DND-41 (cell line): ENCODE results near the gene PAK2.

Source experiments
- ATAC-seq: fragments of 200-7000 bp; cut with Tn5 transposase; 3 replicates; pipeline ENCODE4 v1.9.1; 2021; ENCODE audit warnings: low read depth; ENCODE audit not compliant: insufficient read depth
- DNase-seq: peaks from one replicate; pipeline ENCODE4 v3.0.0-alpha.2; 2020
- H2AFZ ChIP-seq: 2 replicates; pipeline ENCODE4 v1.6.0; 2012; ENCODE audit warnings: low read depth, low read length
- H3K27ac ChIP-seq: 2 replicates; pipeline ENCODE4 v1.5.1; 2012; ENCODE audit warnings: low read length, inconsistent platforms
- H3K27me3 ChIP-seq: fragments of 200-600 bp; sonication (generic); 2 replicates; pipeline ENCODE4 v1.6.0; 2012; ENCODE audit warnings: low read length, mild to moderate bottlenecking, inconsistent platforms; ENCODE audit not compliant: insufficient read depth, poor library complexity
- H3K36me3 ChIP-seq: 2 replicates; pipeline ENCODE4 v1.5.1; 2012; ENCODE audit warnings: low read length, inconsistent platforms; ENCODE audit not compliant: insufficient read depth
- H3K4me1 ChIP-seq: 2 replicates; pipeline ENCODE4 v1.5.1; 2012; ENCODE audit warnings: mild to moderate bottlenecking, low read length; ENCODE audit not compliant: insufficient read depth
- H3K4me2 ChIP-seq: 2 replicates; pipeline ENCODE4 v1.6.0; 2012; ENCODE audit warnings: mild to moderate bottlenecking, moderate library complexity, low read length, inconsistent platforms; ENCODE audit not compliant: insufficient read depth
- H3K4me3 ChIP-seq, 2 experiments: fragments of 200-600 bp in 1 of 2; shearing (Covaris generic) in 1 of 2; 2 replicates each; pipeline ENCODE4 v1.5.1; 2012 to 2016; ENCODE audit warnings: inconsistent platforms in 2 of 2, low read length in 2 of 2, mild to moderate bottlenecking in 2 of 2, low read depth in 1 of 2, moderate library complexity in 1 of 2
- H3K79me2 ChIP-seq: 2 replicates; pipeline ENCODE4 v1.6.0; 2012; ENCODE audit warnings: low read length, inconsistent platforms; ENCODE audit not compliant: insufficient read depth
- H3K9ac ChIP-seq: 2 replicates; pipeline ENCODE4 v1.6.0; 2012; ENCODE audit warnings: low read depth, mild to moderate bottlenecking, inconsistent platforms, low read length, moderate library complexity
- H3K9me3 ChIP-seq: 2 replicates; pipeline ENCODE4 v1.5.1; 2012; ENCODE audit warnings: low read length, moderate library complexity, mild to moderate bottlenecking, inconsistent platforms; ENCODE audit not compliant: insufficient read depth, severe bottlenecking
- H4K20me1 ChIP-seq: 2 replicates; pipeline ENCODE4 v1.6.0; 2012; ENCODE audit warnings: low read length; ENCODE audit not compliant: insufficient read depth
- EZH2 ChIP-seq: IDR thresholded peaks from 3 replicates; pipeline ENCODE4 v1.6.1; 2012; ENCODE audit warnings: borderline replicate concordance, low read depth, mild to moderate bottlenecking, moderate library complexity, low read length, inconsistent platforms; ENCODE audit not compliant: severe bottlenecking
- TF ChIP-seq, protein P1 (sequence below): IDR thresholded peaks from 2 replicates; pipeline ENCODE4 v1.5.1; 2012; ENCODE audit warnings: borderline replicate concordance, low read length, moderate library complexity, mild to moderate bottlenecking; ENCODE audit not compliant: poor library complexity, severe bottlenecking; ENCODE audit errors: extremely low read depth

The PAK2 gene

DNA sequence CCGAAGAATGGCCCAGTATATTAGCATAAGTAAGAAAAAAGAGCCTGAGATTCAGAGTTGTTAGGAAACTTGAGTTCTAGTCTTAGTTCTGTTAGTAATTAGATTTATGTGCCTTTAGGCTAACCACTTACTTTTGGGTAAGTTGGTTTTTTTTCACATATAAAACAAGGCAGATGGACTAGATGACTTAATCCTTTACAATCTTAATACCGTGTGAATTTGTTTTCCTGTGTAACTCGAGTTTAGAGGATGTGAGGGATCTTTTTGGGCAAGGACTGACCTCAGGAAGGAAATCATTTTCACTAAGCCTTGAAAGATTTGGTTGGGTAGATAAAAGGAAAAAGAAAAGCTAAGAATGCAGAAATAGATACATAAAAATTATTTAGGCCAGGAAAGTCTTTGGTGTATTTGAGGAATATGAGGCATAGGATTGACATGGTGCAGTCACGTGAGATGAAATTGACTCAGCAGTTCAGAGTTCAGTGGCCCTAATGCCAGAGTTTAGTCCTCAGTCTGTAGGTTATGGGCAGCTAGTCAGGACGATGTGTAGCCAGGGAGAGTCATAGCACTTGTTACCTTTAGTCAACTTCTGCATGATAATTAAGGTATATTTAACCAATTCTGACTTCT lies 34.6 kb downstream of the PAK2 start:
- ATAC-seq (0 out of 3 replicates have a peak, but pooled peaks have one; percentile 37), DNase-seq (no peak)
- H3K79me2 ChIP-seq, result peaks cover 98% of the 10 kb centered on the region
- no peak overlapping the region for H3K4me3 ChIP-seq
- peaks cover 4% of the 10 kb centered on the region; the same call in 1 of the 2 replicates for H3K4me1 ChIP-seq
- peaks cover 35% of the 10 kb centered on the region for H4K20me1 ChIP-seq
- H3K4me2 ChIP-seq, result no peak overlapping the region
- peaks cover 5% of the 10 kb centered on the region for H3K9me3 ChIP-seq
- no peak overlapping the region for H3K27ac ChIP-seq
- no peaks in the 10 kb centered on the region for H3K27me3 ChIP-seq
- peaks cover 29% of the 10 kb centered on the region for H3K36me3 ChIP-seq
- TF ChIP-seq, protein P1, sequence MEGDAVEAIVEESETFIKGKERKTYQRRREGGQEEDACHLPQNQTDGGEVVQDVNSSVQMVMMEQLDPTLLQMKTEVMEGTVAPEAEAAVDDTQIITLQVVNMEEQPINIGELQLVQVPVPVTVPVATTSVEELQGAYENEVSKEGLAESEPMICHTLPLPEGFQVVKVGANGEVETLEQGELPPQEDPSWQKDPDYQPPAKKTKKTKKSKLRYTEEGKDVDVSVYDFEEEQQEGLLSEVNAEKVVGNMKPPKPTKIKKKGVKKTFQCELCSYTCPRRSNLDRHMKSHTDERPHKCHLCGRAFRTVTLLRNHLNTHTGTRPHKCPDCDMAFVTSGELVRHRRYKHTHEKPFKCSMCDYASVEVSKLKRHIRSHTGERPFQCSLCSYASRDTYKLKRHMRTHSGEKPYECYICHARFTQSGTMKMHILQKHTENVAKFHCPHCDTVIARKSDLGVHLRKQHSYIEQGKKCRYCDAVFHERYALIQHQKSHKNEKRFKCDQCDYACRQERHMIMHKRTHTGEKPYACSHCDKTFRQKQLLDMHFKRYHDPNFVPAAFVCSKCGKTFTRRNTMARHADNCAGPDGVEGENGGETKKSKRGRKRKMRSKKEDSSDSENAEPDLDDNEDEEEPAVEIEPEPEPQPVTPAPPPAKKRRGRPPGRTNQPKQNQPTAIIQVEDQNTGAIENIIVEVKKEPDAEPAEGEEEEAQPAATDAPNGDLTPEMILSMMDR, result no peak
- TF ChIP-seq EZH2, result no peak
- H3K9ac ChIP-seq, result no peak overlapping the region
- no peak overlapping the region for H2AFZ ChIP-seq

DNA sequence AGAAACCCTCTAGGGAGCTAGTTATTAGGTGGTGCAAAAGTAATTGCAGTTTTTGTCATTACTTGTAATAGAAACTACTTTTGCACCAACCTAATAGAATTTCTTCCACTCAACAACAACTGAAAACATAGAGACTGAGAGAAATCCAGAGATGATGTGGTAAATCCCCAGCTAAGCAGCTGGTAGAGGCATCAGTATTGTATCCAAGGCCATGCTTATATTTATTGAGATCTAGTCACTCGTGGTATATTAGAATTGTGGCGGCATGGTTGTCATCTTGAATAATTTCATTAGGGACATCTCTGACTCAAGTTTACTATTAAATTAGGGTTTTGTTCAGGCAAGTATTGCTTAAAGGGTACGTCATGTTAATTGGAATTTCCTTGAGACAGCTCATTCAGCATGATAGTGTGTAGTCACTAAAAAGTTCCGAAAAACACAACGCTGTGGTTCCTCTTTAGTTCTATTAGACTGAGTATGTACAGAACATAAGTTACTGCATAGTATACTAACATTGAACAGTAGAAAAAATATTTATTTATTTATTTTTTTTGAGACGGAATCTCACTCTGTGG lies 35.3 kb downstream of the PAK2 start:
- no peak for ATAC-seq
- Histone ChIP-seq H3K9me3 (peaks cover 11% of the 10 kb centered on the region), H3K36me3 (peaks cover 35% of the 10 kb centered on the region), H3K79me2 (peaks cover 98% of the 10 kb centered on the region), H3K4me1 (peaks cover 4% of the 10 kb centered on the region; the same call in 1 of the 2 replicates), H3K27me3 (no peaks in the 10 kb centered on the region), H4K20me1 (peaks cover 30% of the 10 kb centered on the region), H3K27ac (no peak overlapping the region), H2AFZ (no peak overlapping the region), H3K9ac (no peak overlapping the region), H3K4me2 (no peak overlapping the region), H3K4me3 (no peak overlapping the region)
- DNase-seq, result no peak
- no peak for TF ChIP-seq EZH2
- TF ChIP-seq, protein P1, result no peak

DNA sequence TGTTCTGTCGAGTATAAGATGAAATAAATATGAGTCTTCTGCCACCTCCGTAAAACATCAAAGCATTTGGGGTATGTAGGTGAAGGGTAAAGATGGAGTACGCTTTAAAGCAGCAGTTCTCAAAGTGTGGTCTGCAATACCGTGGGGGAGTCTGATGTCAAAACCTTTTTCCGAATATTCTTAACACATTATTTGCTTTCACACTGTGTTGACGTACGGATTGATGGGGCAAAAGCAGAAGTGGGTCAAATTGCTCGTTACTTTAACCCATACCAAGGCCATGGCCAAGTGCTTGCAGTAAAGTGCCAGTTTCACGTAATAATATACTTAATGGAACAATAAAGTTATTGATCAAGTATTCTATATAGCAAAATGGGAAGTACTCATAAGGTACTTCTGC lies 36.3 kb downstream of the PAK2 start:
- Histone ChIP-seq H3K9me3 (peaks cover 13% of the 10 kb centered on the region), H3K79me2 (peaks cover 97% of the 10 kb centered on the region), H3K27me3 (no peaks in the 10 kb centered on the region), H3K27ac (no peak overlapping the region), H2AFZ (no peak overlapping the region), H4K20me1 (peaks cover 29% of the 10 kb centered on the region), H3K9ac (no peak overlapping the region), H3K4me2 (no peak overlapping the region), H3K4me3 (no peak overlapping the region), H3K4me1 (peaks cover 4% of the 10 kb centered on the region; the same call in 1 of the 2 replicates), H3K36me3 (peaks cover 40% of the 10 kb centered on the region)
- DNase-seq (no peak), ATAC-seq (no peak)
- TF ChIP-seq EZH2, result no peak
- TF ChIP-seq, protein P1, result no peak
